Embryonic facial prominence (tissue), 1 donor: ENCODE measurements around the gene ONECUT2.
"Not testable (repeated sequence)": the region's sequence is repeated elsewhere in the genome, so short reads cannot be mapped to it uniquely, and the experiment has no call there.

Experiments used
- DNase-seq: peaks from one replicate; pipeline ENCODE4 v3.0.0-alpha.2; 2016; ENCODE audit errors: extremely low spot score

ONECUT2 gene

DNA sequence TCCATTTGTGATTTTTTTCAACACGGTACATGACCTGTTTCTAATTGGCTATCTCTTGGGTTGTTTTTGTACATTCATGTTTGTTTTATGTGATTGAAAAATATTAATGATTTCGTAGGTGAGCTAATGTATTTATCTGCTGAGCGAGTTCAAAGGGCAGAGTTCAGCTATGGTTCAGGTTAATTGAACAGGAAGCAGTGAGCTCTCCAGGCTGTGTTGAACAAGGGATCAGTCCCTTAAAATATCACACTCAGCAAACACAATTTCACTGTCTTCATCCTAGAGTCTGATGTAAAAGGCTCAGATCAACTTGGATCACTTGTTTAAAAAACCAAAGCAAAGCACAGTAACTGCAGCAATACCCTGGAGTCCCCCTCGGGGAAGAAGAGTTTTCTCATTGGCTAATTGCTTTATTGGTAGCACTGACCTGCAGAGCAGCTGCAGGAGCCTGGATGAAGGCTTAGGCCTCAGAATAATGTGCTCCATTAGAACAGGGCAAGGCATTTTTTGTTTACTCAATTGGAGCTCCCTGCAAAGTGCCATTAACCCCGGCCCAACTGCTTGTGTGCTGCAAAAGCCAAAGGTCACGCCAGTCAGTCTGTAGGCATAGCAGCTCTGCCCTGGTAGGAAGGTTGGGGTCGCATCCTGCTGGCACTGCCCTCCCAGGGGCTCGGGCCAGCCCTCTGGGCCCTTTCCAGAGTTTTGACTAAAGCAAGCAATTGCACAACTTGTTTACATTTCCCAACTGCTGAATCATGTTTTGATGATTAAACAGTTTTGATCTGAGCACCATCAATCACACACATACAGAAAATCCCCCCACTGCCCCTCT lies 10.5 kb downstream of the ONECUT2 start:
- no peak for DNase-seq

GRCh38 chr18:57446322-57446721 lies 11.1 kb downstream of the ONECUT2 start:
- DNase-seq = no peak

DNA sequence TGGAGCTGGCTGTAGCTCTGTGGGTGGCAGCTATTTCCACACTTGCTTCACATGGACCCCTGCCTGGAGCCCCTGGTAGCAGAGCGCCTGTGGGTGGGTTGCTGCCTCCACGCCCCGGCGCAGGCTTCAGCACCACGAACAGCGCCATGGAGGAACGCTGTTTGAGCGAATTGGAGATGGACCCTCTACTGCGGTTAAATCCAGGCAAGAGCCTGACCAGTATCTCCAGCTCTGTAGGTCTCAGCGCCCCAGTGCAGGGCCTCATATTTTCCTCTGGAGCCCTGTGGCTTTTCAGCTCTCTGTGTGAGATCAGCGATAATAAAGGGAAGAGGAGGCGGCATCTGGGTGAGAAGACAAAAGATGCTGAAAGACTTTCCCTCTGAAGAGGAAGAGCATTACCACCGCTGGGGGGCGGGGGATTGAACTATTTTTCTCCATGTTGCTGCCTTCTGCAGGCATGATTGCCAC lies 12.0 kb downstream of the ONECUT2 start:
- no peak for DNase-seq

- DNase-seq = no peak
Measured at GRCh38 chr18:57455576-57456129, 20.5 kb downstream of the ONECUT2 start.

- DNase-seq = no peak
Measured at GRCh38 chr18:57461652-57462269, 26.6 kb downstream of the ONECUT2 start.

- no peak for DNase-seq
Measured at GRCh38 chr18:57466307-57466706, 31.1 kb downstream of the ONECUT2 start.

- no peak for DNase-seq
Measured at GRCh38 chr18:57466745-57467409, 31.7 kb downstream of the ONECUT2 start.

- no peak for DNase-seq
Measured at GRCh38 chr18:57469884-57470283, 34.7 kb downstream of the ONECUT2 start.

- no peak for DNase-seq
Measured at GRCh38 chr18:57475408-57475807, 40.2 kb downstream of the ONECUT2 start.

- no peak for DNase-seq
Measured at GRCh38 chr18:57475903-57476302, 40.7 kb downstream of the ONECUT2 start.

DNA sequence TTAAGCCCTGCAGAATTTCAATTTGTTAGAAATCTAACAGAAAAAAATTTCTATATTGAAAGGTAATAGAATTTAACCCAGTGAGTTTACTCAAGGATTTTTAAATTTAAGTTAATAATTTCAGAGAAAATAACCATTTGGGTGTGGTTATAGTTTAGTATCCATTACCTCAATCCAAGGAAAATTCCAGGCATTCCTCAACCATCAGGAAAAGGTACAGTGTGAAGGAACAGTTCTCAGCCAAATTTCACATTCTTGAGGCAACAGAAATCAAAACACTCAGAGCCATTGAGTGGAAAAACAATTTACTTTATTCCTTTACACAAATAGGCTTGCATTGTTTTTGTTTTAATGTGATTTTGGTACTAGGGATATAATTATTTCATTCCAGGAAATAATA lies 45.6 kb downstream of the ONECUT2 start:
- DNase-seq = no peak

DNA sequence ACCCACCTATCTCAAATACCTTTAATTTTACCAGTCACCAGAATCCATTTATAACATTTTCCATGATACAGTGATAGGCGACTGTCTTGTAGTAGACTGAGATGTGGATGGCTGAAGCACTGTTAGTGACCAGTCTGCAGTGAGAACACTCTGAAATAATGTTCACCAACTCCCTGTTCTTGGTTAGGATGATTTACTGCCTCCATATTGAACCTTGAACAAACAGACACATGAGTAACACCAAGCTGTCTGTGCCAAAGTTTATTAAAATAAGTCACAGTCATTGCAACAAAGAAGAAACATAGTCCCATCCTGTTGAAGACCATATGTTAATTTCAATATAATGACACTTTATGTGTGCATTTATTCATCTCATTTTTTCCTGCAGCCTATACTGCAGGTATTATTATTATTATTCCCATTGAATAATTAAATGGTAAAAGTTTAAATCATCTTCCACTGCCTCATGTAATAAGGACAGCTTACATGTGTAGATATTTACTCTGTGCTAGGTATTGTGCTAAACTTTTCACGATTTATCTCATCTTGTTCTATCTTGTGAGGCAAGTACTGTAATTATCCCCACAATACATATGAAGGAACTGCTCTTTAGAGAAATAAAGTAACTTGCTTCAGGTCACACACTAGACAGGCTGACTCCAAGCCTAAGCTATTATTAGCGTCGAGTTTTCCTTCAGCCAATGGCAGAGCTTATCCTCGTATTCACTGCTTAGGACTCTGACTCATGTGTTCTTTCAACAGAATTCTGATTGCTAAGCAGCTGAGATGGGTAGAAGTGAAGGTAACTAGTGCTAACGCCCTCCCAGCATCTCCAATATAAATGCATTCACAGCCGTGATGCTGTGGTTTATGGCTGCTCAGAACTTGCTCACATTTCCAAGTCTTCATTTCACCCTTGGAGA lies 62.5 kb downstream of the ONECUT2 start:
- no peak for DNase-seq

- DNase-seq = no peak
Measured at GRCh38 chr18:57498682-57499256, 63.6 kb downstream of the ONECUT2 start.

- DNase-seq = no peak
Measured at GRCh38 chr18:57502624-57503023, 67.5 kb downstream of the ONECUT2 start.

DNA sequence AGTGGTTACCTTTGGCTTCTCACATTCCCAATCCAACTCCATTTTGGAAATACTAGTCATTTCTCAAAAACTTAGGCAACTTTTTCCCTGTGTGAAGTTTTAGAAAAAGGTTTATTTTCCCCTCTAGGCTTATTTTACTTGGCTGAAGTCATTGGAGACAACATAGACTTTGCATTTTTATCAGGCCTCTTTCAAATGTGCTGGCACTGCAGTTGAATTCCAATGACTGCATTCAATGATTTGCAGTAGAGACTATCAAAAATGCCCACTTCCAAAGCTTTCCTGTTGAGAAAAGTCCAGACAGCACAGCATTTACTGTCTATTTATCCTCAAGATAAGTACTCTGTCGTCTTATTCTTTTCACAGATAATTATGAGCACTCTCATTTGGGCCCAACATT lies 70.1 kb downstream of the ONECUT2 start:
- no peak for DNase-seq

DNA sequence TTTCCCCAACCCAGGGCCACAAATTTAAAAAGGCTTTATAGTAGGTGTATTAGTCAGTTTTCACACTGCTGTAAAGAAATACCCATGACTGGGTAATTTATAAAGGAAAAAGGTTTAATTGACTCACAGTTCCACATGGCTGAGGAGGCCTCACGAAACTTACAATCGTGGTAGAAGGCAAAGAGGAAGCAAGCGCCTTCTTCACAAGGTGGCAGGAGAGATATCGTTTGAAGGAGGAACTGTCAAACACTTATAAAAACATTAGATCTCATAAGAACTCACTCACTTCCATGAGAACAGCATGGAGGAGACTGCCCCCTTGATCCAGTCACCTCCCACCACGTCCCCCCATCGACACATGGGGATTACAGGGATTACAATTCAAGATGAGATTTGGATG lies 80.9 kb downstream of the ONECUT2 start:
- DNase-seq = no peak

- no peak for DNase-seq
Measured at GRCh38 chr18:57518533-57518932, 83.4 kb downstream of the ONECUT2 start.

DNA sequence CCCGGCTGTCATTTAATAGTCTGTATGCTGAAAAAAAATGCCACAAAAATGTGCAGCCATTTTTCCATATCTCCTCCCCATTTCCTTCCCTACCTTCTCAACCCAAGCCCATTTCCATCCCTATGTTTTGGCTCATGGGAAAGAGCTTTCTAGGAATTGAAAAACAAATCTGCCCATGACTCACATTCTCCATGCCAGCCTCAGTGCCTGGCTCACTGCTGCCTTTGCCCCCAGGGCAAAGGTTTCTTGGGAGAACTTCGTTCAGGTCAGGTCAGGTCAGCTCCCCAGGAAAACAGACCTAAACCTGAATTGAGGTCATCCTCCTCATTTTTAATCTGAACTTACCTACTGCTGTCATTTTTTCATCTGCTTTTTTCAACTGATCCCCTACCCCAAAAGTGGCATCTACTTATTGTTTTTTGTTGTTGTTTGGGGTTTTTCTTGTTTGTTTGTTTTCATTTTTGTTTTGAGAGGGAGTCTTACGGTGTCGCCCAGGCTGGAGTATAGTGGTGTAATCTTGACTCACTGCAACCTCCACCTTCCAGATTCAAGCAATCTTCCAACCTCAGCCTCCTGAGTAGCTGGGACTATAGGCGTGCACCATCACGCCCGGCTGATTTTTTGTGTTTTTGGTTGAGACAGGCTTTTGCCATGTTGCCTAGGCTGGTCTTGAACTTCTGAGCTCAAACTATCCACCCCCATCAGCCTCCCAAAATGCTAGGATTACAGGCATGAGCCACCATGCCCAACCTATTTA lies 84.7 kb downstream of the ONECUT2 start:
- DNase-seq = no peak

GRCh38 chr18:57522348-57522747 lies 87.2 kb downstream of the ONECUT2 start:
- DNase-seq = not testable (repeated sequence)
